WTC11 (cell line): Measurements from ENCODE around the gene SH3BP4. TPM values are rescaled to one million over a fixed set of nuclear protein-coding genes. Genes with fewer than 3 reads are reported as not detected.

Experiments
- ATAC-seq: fragments of 200-7000 bp; cut with Tn5 transposase; 2 replicates; pipeline ENCODE4 v1.10.0; 2021; ENCODE audit warnings: mild to moderate bottlenecking, moderate library complexity
- CTCF ChIA-PET: fragments of 300-600 bp; sonication (Branson Sonifier 250); formaldehyde crosslinking; loops from one replicate; lab custom pipeline; 2021; ENCODE audit warnings: antibody characterized with exemption; lab: Charles Lee
- POLR2A ChIA-PET: fragments of 350-600 bp; sonication (Branson Sonifier 250); formaldehyde crosslinking; loops from one replicate; lab custom pipeline; 2021; ENCODE audit warnings: antibody characterized with exemption; lab: Charles Lee
- DNase-seq: peaks from one replicate; pipeline ENCODE4 v3.0.0; 2021; ENCODE audit warnings: low spot score
- H3K27ac Mint-ChIP-seq: 2 replicates; pipeline ENCODE4 v1.8.0; 2021; ENCODE audit warnings: mixed read lengths
- H3K27me3 Mint-ChIP-seq: 2 replicates; pipeline ENCODE4 v1.8.0; 2021; ENCODE audit warnings: low read depth, mild to moderate bottlenecking, moderate library complexity, mixed read lengths
- H3K36me3 Mint-ChIP-seq: 2 replicates; pipeline ENCODE4 v1.8.0; 2021; ENCODE audit warnings: mixed read lengths
- H3K4me1 Mint-ChIP-seq: 2 replicates; pipeline ENCODE4 v1.8.0; 2022; ENCODE audit warnings: mixed read lengths
- H3K4me3 Mint-ChIP-seq: 2 replicates; pipeline ENCODE4 v1.8.0; 2021; ENCODE audit warnings: mild to moderate bottlenecking, moderate library complexity, mixed read lengths
- H3K9me3 Mint-ChIP-seq: 2 replicates; pipeline ENCODE4 v1.8.0; 2021; ENCODE audit warnings: mixed read lengths
- ATF1 ChIP-seq: sonication (generic); formaldehyde crosslinking; IDR thresholded peaks from 2 replicates; pipeline ENCODE4 v1.8.1; 2023; ENCODE audit warnings: mild to moderate bottlenecking, moderate library complexity, missing genetic modification reagents
- CREM ChIP-seq: sonication (generic); formaldehyde crosslinking; IDR thresholded peaks from 2 replicates; pipeline ENCODE4 v1.8.1; 2022; ENCODE audit warnings: mild to moderate bottlenecking, missing genetic modification reagents, moderate library complexity
- EMX1 ChIP-seq: fragments of 250-450 bp; sonication (Bioruptor Pico); IDR thresholded peaks from 2 replicates; pipeline ENCODE4 v1.8.0; 2021; ENCODE audit warnings: mild to moderate bottlenecking
- FOXK1 ChIP-seq: sonication (generic); formaldehyde crosslinking; IDR thresholded peaks from 2 replicates; pipeline ENCODE4 v1.8.0; 2022; ENCODE audit warnings: mild to moderate bottlenecking, moderate library complexity, missing genetic modification reagents
- KAT7 ChIP-seq: sonication (generic); formaldehyde crosslinking; IDR thresholded peaks from 2 replicates; pipeline ENCODE4 v1.8.1; 2023; ENCODE audit warnings: missing genetic modification reagents, mild to moderate bottlenecking, borderline replicate concordance
- MYBL2 ChIP-seq: sonication (generic); formaldehyde crosslinking; IDR thresholded peaks from 2 replicates; pipeline ENCODE4 v1.8.1; 2023; ENCODE audit warnings: mild to moderate bottlenecking, moderate library complexity, missing genetic modification reagents
- NFYB ChIP-seq: sonication (generic); formaldehyde crosslinking; conservative IDR thresholded peaks from 2 replicates; pipeline ENCODE4 v1.8.0; 2022; ENCODE audit warnings: low read depth, missing genetic modification reagents
- TEAD1 ChIP-seq: sonication (generic); formaldehyde crosslinking; IDR thresholded peaks from 2 replicates; pipeline ENCODE4 v1.8.0; 2022; ENCODE audit warnings: mild to moderate bottlenecking, missing genetic modification reagents
- ZNF121 ChIP-seq: sonication (generic); formaldehyde crosslinking; IDR thresholded peaks from 2 replicates; pipeline ENCODE4 v1.8.0; 2023; ENCODE audit warnings: missing genetic modification reagents
- ZNF232 ChIP-seq: sonication (generic); formaldehyde crosslinking; IDR thresholded peaks from 2 replicates; pipeline ENCODE4 v1.8.0; 2022; ENCODE audit warnings: mild to moderate bottlenecking, missing genetic modification reagents
- ZNF317 ChIP-seq: sonication (generic); formaldehyde crosslinking; IDR thresholded peaks from 2 replicates; pipeline ENCODE4 v1.8.1; 2023; ENCODE audit warnings: low read depth, mild to moderate bottlenecking, moderate library complexity, missing genetic modification reagents, borderline replicate concordance
- total RNA-seq: library from RNA; stranded (reverse); gene quantifications from 3 replicates; pipeline ENCODE4 v1.2.3, GENCODE V29; 2021
- TF ChIP-seq, protein P1 (sequence below): fragments of 250-450 bp; sonication (Bioruptor Pico); IDR thresholded peaks from 2 replicates; pipeline ENCODE4 v1.9.0; 2021; ENCODE audit warnings: moderate library complexity, mild to moderate bottlenecking, inconsistent platforms, borderline replicate concordance
- TF ChIP-seq, protein P2 (sequence below): fragments of 250-450 bp; sonication (Bioruptor Pico); IDR thresholded peaks from 2 replicates; pipeline ENCODE4 v2.1.2; 2022; ENCODE audit warnings: mild to moderate bottlenecking, moderate library complexity
- TF ChIP-seq, protein P3 (sequence below): sonication (generic); formaldehyde crosslinking; IDR thresholded peaks from 2 replicates; pipeline ENCODE4 v1.8.1; 2022; ENCODE audit warnings: low read depth, mild to moderate bottlenecking, moderate library complexity, missing genetic modification reagents, borderline replicate concordance
- TF ChIP-seq, protein P4 (sequence below): sonication (generic); formaldehyde crosslinking; IDR thresholded peaks from 2 replicates; pipeline ENCODE4 v1.8.0; 2023; ENCODE audit warnings: mild to moderate bottlenecking, missing genetic modification reagents
- TF ChIP-seq, protein P5 (sequence below): sonication (generic); formaldehyde crosslinking; IDR thresholded peaks from 2 replicates; pipeline ENCODE4 v1.8.1; 2023; ENCODE audit warnings: mild to moderate bottlenecking, moderate library complexity, missing genetic modification reagents
- TF ChIP-seq, protein P6 (sequence below): sonication (generic); formaldehyde crosslinking; IDR thresholded peaks from 2 replicates; pipeline ENCODE4 v1.8.1; 2022; ENCODE audit warnings: low read depth, missing genetic modification reagents, borderline replicate concordance
- TF ChIP-seq, protein P7 (sequence below): sonication (generic); formaldehyde crosslinking; IDR thresholded peaks from 2 replicates; pipeline ENCODE4 v1.8.0; 2022; ENCODE audit warnings: mild to moderate bottlenecking, missing genetic modification reagents

SH3BP4 gene
- total RNA-seq, 1 experiment from 2014 or later, result 44.4 TPM

DNA sequence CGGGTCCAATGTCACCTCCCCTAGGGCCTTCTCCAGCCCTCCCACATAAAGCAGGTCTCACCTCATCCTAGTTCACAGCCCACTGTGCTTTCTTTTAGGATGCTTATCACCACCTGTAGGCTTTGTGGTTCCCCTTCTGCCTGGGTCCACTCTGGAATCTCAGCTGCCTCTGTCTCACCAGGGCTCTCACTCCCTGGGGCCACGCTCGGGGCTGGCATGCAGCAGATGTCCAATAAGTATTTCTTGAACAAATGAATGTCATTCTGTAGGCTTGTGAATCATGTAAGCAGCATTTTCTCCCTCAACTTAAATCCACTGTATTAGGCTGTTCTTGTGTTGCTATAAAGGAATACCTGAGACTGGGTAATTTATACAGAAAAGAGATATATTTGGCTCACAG, 4.3 kb upstream of the SH3BP4 start:
- POLR2A ChIA-PET, result no interaction called here
- no peak overlapping the region for H3K27ac Mint-ChIP-seq
- TF ChIP-seq TEAD1 (CRISPR knock-in tag), result no peak
- TF ChIP-seq, protein P1, sequence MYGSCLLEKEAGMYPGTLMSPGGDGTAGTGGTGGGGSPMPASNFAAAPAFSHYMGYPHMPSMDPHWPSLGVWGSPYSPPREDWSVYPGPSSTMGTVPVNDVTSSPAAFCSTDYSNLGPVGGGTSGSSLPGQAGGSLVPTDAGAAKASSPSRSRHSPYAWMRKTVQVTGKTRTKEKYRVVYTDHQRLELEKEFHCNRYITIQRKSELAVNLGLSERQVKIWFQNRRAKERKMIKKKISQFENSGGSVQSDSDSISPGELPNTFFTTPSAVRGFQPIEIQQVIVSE (CRISPR knock-in tag), result no peak
- TF ChIP-seq, protein P2, sequence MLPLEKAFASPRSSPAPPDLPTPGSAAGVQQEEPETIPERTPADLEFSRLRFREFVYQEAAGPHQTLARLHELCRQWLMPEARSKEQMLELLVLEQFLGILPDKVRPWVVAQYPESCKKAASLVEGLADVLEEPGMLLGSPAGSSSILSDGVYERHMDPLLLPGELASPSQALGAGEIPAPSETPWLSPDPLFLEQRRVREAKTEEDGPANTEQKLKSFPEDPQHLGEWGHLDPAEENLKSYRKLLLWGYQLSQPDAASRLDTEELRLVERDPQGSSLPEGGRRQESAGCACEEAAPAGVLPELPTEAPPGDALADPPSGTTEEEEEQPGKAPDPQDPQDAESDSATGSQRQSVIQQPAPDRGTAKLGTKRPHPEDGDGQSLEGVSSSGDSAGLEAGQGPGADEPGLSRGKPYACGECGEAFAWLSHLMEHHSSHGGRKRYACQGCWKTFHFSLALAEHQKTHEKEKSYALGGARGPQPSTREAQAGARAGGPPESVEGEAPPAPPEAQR, result no peak
- no peak for TF ChIP-seq CREM (CRISPR knock-in tag)
- no peak for TF ChIP-seq FOXK1 (CRISPR knock-in tag)
- no peak for TF ChIP-seq ZNF232
- TF ChIP-seq, protein P3, sequence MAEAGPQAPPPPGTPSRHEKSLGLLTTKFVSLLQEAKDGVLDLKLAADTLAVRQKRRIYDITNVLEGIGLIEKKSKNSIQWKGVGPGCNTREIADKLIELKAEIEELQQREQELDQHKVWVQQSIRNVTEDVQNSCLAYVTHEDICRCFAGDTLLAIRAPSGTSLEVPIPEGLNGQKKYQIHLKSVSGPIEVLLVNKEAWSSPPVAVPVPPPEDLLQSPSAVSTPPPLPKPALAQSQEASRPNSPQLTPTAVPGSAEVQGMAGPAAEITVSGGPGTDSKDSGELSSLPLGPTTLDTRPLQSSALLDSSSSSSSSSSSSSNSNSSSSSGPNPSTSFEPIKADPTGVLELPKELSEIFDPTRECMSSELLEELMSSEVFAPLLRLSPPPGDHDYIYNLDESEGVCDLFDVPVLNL (CRISPR knock-in tag), result no peak
- no peak for TF ChIP-seq ZNF317 (CRISPR knock-in tag)
- no peak for TF ChIP-seq KAT7 (CRISPR knock-in tag)
- no peak for TF ChIP-seq NFYB (CRISPR knock-in tag)
- no peak for TF ChIP-seq ATF1 (CRISPR knock-in tag)
- TF ChIP-seq MYBL2 (CRISPR knock-in tag), result no peak
- TF ChIP-seq, protein P4, sequence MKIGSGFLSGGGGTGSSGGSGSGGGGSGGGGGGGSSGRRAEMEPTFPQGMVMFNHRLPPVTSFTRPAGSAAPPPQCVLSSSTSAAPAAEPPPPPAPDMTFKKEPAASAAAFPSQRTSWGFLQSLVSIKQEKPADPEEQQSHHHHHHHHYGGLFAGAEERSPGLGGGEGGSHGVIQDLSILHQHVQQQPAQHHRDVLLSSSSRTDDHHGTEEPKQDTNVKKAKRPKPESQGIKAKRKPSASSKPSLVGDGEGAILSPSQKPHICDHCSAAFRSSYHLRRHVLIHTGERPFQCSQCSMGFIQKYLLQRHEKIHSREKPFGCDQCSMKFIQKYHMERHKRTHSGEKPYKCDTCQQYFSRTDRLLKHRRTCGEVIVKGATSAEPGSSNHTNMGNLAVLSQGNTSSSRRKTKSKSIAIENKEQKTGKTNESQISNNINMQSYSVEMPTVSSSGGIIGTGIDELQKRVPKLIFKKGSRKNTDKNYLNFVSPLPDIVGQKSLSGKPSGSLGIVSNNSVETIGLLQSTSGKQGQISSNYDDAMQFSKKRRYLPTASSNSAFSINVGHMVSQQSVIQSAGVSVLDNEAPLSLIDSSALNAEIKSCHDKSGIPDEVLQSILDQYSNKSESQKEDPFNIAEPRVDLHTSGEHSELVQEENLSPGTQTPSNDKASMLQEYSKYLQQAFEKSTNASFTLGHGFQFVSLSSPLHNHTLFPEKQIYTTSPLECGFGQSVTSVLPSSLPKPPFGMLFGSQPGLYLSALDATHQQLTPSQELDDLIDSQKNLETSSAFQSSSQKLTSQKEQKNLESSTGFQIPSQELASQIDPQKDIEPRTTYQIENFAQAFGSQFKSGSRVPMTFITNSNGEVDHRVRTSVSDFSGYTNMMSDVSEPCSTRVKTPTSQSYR (CRISPR knock-in tag), result no peak
- TF ChIP-seq, all 79 proteins: peak for 0
- DNase-seq, result no peak
- no peak for ATAC-seq
- peaks cover 12% of the 10 kb centered on the region for H3K4me1 Mint-ChIP-seq
- H3K27me3 Mint-ChIP-seq, result peaks cover 48% of the 10 kb centered on the region
- no peaks in the 10 kb centered on the region for H3K36me3 Mint-ChIP-seq
- H3K4me3 Mint-ChIP-seq, result no peak overlapping the region
- CTCF ChIA-PET, result no interaction called here
- peaks cover 7% of the 10 kb centered on the region for H3K9me3 Mint-ChIP-seq

DNA sequence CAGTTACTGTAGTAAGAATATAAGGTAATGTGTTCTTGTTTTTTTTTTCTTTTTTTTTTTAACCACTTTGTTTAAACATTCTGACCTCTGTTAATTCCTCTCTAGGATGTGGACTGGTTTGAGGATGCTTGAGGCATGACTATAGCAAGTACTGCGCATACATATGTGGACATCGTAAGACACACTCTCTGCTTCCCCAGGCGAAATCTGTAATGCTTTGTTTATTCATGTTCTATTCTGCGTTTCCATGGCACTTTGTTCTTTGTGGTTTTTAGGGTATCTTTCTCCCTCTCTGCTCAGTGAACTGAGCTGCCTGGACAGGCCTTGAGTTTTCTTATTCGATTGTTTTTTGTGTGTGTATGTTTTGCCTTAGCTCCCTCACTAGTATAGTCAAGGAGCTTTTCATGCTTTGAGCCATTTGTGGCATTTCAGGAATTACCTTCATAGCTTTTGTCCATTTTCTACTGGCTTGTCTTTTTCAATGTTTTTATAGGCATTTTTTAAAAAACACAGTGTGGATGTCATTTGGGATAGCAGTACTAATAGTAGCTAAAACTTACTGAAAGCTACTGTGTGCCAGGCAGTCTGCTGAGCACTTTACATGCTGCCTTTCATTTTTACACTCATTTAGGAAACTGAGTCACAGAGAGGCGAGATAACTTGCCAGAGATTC, 1.9 kb upstream of the SH3BP4 start:
- peaks cover 33% of the 10 kb centered on the region for H3K4me1 Mint-ChIP-seq
- POLR2A ChIA-PET, result no interaction called here
- DNase-seq (no peak), ATAC-seq (no peak)
- peaks cover 49% of the 10 kb centered on the region for H3K27me3 Mint-ChIP-seq
- no peaks in the 10 kb centered on the region; the same call in 1 of the 2 replicates for H3K9me3 Mint-ChIP-seq
- no peaks in the 10 kb centered on the region for H3K36me3 Mint-ChIP-seq
- CTCF ChIA-PET, result no interaction called here
- H3K27ac Mint-ChIP-seq, result no peak overlapping the region
- peak overlapping the region; percentile 85; the same call in 1 of the 2 replicates for H3K4me3 Mint-ChIP-seq
- TF ChIP-seq, protein P5, sequence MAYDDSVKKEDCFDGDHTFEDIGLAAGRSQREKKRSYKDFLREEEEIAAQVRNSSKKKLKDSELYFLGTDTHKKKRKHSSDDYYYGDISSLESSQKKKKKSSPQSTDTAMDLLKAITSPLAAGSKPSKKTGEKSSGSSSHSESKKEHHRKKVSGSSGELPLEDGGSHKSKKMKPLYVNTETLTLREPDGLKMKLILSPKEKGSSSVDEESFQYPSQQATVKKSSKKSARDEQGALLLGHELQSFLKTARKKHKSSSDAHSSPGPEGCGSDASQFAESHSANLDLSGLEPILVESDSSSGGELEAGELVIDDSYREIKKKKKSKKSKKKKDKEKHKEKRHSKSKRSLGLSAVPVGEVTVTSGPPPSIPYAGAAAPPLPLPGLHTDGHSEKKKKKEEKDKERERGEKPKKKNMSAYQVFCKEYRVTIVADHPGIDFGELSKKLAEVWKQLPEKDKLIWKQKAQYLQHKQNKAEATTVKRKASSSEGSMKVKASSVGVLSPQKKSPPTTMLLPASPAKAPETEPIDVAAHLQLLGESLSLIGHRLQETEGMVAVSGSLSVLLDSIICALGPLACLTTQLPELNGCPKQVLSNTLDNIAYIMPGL (CRISPR knock-in tag), result no peak

DNA sequence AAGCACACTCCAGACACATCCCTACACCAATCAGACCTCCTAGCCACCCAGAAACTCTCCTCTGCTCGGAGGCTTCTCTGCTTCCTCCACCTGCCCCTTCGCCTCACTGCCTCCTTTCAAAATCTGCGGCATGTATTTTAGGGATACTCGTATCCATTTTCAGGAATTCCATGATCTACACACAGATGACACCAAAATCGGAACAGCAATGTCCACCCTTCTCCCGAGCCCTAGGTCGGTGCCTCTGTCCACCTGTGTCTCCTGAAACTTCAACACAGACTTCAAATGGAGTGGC, 1.4 kb upstream of the SH3BP4 start:
- Mint-ChIP-seq H3K4me1 (peaks cover 38% of the 10 kb centered on the region), H3K27me3 (peaks cover 49% of the 10 kb centered on the region), H3K27ac (no peak overlapping the region), H3K36me3 (no peaks in the 10 kb centered on the region), H3K4me3 (peak overlapping the region; percentile 85), H3K9me3 (no peaks in the 10 kb centered on the region)
- ChIA-PET CTCF (interaction anchor here (1.0 kb wide), 1 partner anchor 157 kb away, joined by 3 read pairs; no protein-coding TSS in a partner anchor), POLR2A (no interaction called here)
- TF ChIP-seq, protein P6, sequence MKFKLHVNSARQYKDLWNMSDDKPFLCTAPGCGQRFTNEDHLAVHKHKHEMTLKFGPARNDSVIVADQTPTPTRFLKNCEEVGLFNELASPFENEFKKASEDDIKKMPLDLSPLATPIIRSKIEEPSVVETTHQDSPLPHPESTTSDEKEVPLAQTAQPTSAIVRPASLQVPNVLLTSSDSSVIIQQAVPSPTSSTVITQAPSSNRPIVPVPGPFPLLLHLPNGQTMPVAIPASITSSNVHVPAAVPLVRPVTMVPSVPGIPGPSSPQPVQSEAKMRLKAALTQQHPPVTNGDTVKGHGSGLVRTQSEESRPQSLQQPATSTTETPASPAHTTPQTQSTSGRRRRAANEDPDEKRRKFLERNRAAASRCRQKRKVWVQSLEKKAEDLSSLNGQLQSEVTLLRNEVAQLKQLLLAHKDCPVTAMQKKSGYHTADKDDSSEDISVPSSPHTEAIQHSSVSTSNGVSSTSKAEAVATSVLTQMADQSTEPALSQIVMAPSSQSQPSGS (CRISPR knock-in tag), result no peak
- no peak for TF ChIP-seq EMX1 (CRISPR knock-in tag)
- TF ChIP-seq, protein P7, sequence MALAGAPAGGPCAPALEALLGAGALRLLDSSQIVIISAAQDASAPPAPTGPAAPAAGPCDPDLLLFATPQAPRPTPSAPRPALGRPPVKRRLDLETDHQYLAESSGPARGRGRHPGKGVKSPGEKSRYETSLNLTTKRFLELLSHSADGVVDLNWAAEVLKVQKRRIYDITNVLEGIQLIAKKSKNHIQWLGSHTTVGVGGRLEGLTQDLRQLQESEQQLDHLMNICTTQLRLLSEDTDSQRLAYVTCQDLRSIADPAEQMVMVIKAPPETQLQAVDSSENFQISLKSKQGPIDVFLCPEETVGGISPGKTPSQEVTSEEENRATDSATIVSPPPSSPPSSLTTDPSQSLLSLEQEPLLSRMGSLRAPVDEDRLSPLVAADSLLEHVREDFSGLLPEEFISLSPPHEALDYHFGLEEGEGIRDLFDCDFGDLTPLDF (CRISPR knock-in tag), result no peak
- TF ChIP-seq FOXK1 (CRISPR knock-in tag), result no peak
- no peak for TF ChIP-seq ZNF121 (CRISPR knock-in tag)
- no peak for TF ChIP-seq CREM (CRISPR knock-in tag)
- ATAC-seq (no peak), DNase-seq (no peak)
